NOMO-1 treated with DMSO at 0.1 percent for 48 hours (cell line): ENCODE data around the gene ZNF772.

Source experiments
- DNase-seq: peaks from one replicate; lab custom pipeline; 2025; ENCODE audit not compliant: unreplicated experiment; lab: John Stamatoyannopoulos, UW

ZNF772 gene

DNA sequence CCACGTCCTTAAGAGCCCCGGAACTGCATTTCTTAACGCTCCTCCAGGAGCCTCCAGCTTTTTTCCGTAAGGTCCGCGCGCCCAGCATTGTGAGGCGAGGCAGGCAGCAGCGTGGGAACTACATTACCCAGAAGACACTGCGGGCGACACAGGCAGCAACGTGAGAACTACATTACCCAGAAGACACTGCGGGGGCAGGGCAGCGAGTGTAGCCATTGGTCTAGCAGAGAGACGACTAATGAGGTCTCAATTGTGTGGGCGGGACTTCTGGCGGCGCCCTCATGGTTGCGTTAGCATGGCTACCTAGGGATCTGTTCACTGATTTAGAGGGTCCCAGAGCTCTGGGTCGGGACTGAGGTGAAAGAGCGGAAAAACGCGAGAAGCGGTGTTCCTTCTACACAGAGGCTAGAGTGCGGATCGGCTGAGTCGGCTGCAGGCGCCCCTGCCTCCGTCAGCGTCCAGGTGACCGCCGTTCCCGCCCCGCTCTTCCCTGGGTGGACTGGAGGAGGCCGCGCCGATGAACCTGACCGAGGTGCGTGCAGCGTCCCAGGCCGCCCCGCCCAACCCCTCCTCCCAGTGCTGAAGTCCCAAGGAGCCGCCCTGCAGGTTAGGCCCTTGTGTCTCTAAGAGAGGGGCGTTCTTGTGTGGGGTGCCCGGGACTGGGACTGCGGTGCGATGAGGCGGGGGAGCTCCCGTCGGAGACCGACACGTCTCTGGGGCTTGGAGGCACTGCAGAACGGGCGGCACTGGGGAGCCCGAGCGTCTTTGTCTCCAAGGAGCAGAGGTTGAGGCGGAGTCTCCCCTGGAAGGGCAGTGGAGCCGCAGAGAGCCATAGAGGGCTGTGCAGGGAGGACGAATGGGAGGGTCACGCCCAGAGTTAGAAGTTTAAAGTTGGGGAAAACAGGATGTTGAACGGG, 42.0 kb downstream of the ZNF772 start, which contains the start of gene ZNF749:
ZNF749 (plus strand) TSS at position 264 of the 917 bp plus-strand sequence; CDS start at position 518, 254 bp downstream.
- DNase-seq: peak; percentile 97

DNA sequence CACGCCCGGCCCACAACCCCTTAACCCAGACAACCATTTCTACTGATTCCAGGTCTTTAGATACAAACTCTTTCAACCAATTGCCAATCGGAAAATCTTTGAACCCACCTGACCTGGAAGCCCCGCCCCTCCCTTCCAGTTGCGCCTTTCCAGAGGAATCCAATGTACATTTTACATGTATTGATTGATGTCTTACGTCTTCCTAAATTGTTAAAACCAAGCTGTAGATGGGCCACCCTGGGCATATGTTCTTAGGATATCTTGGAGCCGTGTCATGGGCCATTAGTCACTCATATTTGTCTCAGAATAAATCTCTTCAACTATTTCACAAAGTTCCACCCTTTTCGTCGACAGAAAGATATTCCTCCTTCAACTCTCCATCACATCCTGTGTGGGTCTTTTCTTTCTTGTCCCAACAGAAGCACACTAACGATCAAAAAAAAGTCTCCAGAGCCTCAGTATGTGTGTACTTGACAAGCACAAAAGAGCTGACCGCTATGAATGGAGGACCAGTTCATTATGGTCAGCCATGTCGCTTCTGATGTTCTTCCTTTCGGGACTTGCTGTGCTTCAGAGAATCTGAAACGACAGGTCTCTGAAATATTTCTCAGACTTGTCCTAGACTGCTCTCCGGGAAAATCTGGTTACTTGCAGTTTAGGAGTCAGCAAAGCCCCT, 42.8 kb downstream of the ZNF772 start:
- peak; percentile 45 for DNase-seq

DNA sequence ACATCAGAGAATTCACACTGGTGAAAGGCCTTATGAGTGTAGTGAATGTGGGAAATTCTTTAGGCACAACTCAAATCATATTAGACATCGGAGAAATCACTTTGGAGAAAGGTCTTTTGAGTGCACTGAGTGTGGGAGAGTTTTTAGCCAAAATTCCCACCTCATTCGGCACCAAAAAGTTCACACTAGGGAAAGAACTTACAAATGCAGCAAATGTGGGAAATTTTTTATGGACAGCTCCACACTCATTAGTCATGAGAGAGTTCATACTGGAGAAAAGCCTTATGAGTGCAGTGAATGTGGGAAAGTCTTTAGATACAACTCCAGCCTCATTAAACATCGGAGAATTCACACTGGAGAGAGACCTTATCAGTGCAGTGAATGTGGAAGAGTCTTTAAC, 56.3 kb downstream of the ZNF772 start:
- no peak for DNase-seq

DNA sequence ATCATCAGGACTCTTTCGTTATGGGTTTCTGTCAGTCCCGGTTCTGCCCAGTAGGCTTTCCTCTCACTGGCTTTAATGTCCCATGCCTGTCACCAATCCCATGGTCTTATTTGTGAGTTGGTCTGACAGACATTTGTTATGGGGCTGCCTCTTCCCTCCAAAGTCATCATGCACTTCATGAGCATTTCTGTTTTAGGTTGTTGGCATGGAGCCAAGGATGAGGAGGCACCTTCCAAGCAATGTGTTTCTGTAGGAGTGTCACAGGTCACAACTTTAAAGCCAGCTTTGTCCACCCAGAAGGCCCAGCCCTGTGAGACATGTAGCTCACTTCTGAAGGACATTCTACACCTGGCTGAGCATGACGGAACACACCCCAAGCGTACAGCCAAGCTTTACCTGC, 57.9 kb downstream of the ZNF772 start:
- no peak for DNase-seq
